GM18909 (cell line): ENCODE data around the gene ATP13A2.

Experiments
- ATAC-seq: cut with Tn5 transposase; IDR thresholded peaks from one replicate; pipeline ENCODE4 v1.9.1; 2021; ENCODE audit warnings: mild to moderate bottlenecking; ENCODE audit not compliant: unreplicated experiment, poor library complexity

ATP13A2 gene

DNA sequence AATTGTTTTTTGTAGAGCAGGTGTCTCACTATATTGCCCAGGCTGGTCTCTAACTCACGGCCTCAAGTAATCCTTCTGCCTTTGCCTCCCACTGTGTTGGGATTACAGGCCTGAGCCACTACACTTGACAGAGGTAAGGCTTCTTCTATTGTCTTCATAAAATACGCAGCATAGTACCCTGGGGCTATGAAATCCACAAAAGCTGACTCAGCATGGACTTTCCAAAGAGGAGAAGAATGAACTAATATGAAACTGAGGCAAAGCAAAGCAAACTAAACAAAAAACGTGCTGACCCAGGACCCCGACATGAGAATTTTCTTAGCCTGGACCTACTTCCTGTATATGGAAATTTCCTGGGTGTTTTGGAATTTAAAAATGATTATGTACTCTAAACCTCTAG lies 18.5 kb upstream of the ATP13A2 start:
- no peak for ATAC-seq

DNA sequence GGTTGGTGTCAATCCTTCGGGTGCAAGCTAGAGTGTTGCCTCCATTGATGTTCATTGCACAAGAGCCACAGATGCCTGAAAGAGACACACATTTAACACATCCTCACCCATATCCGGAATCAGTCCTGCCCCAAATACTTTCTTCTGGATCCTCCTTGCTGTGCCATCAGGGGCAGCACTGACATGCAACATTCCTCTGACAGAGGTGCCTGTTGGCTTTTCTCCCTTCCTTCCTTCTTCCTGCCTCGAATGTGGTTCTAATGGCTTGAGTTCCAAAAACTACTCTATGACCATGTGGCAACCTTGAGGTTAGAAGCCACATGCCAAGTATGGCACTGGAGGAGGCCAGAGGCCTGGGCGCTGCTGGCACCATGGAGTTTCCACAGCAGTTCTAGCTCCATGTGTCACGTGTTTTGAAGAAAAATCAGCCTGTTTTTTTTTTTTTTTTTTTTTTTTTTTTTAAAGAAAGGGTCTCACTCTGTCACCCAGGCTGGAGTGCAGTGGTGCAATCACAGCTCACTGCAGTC lies 17.0 kb upstream of the ATP13A2 start:
- ATAC-seq = no peak

DNA sequence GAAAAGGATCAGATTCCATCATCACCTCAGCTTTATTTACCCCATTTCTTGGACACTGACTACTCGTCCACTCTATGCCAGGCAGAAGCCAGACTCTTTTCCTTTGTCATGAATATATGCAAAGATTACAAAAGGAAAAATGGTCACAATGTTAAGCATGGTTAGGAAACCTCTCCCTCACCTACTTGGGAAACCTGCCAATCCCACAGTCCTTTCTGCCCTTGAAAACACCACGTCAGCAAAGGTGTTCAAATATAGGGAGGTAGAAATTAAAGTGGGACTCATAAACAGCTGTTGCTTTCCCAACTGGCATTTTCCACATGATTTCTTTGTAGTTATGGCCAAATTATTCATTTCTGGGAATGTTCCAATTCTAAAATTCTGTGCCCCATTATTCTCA lies 16.2 kb upstream of the ATP13A2 start:
- no peak for ATAC-seq

DNA sequence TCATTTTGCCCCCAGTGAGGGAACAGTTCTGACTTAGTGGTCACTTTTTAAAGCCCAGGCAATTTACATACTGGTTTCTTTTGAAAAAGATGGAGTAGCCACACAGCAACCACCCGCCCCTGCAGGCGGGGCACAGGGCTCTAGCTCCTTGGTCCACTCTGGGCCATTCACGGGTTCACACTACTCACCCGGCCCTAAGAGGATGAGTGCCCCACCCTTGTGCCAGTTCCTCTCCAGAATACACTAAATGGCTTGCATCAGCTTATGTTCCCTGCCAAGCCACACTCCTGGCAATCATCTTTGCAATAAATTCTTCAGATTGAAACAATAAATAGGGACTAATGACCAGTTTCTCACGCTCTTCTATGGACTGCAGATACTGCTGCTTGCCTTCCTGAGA lies 15.7 kb upstream of the ATP13A2 start:
- ATAC-seq = no peak

DNA sequence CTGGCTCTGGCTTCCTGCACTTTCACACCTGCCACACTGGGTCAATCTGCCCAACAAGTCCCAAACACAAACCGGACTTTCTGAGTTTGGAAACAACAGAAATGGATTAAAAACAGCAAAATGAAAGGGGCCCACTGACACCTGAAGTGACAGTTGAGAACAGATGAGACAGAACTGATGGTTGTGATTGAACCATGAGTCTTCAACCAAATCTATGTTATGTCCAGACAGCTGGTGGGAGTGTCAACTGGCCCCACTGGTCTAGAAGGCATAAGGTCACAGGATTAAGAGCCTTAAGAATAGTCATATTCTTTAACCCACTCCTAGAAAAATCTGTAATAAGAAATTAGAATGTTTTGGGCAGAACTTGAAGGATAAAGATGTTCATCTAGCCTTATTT lies 13.0 kb upstream of the ATP13A2 start:
- ATAC-seq = no peak

DNA sequence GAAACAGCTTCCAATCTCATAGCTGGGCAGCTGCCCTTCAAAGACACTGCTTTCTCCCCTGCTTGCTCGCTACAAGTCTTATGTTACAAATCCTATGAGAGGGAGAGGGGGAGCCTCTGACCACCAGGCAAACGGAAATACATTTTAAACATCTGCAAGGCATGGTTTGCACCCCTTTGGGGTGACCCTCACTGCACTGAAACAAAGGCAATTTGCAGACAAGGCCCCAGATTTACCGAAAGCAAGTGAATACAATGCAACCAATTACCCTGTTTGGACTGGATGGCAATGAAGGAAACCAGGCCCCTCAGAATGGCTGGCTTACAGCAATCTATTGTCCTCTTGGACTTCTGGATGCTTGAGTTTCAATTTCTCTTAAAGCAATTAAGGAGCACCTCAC lies 11.8 kb upstream of the ATP13A2 start:
- ATAC-seq = no peak

DNA sequence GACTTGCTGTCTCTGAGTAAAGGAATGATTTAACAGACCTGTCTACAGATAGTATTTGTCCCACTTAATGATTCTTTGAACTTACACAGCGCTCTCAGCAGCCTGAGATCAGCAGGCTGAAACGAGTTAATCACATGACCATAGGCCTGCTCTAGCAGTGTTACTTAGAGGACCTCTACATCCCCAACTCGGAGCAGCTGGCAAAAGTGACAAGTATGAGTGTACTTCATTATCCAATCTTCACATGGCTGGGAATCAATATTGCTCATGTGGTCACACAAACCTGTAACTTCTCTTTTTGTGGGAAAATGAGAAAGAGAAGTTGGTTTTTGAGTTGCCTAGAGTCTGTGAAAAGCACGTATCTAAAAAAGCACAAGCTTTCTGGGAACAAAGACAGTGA lies 11.4 kb upstream of the ATP13A2 start:
- no peak for ATAC-seq

DNA sequence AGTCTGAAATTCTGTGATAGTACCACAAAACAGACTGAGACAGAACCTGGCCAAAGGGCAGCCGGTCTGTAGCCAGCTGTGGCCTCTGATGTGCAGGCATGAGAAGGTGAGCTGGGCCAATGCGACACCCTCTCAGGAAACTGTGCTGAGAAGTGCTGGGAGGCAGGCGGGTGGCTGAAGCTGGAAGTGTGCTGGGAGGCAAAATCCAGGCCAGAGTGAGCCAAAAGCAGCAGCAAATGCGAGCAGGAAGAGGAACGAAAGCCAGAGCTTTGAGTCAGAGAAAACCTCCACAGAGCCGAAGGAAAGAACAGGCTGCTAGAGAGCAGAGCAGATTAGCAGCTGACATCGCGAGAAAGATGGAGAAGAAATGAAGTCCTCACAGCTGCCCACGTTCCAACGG lies 10.2 kb upstream of the ATP13A2 start:
- ATAC-seq = no peak

DNA sequence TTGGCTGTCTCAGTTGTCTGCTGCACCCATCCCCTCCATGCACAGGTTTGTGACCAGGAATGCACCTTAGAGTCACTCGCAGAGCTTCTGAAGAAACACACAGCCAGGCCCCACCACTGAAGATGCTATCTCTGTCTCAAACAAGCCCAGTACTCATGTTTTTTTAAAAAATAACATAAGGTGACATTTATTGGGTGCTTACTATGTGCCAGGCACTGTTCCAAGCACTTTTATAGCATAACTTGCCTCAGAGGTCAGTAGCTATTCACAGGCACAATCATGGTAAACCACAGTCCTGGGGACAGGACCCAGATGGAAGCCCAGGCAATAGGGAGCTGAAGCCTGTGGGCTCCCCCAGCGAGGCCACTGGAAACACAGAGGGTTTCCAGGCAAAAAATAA lies 8.8 kb upstream of the ATP13A2 start:
- no peak for ATAC-seq

DNA sequence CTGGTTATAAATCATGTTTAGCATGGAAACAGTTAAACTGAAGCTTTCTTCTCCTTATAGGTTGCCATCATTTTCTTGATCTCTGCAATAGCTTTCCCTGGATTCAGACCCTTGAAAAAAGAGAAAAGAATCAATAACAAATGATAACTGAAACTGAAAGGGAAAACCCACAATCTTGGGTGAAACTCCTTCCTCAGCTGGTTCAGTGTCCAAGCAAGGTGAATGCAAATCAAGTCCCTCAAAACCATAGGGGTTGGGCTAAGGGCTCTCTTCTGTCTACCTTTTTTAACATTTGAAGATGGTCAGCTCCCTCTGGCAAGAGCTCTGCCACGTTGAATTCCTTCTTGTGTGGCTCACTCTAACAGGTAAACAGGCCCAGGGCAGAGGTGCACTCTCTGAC lies 7.1 kb upstream of the ATP13A2 start:
- ATAC-seq = no peak

DNA sequence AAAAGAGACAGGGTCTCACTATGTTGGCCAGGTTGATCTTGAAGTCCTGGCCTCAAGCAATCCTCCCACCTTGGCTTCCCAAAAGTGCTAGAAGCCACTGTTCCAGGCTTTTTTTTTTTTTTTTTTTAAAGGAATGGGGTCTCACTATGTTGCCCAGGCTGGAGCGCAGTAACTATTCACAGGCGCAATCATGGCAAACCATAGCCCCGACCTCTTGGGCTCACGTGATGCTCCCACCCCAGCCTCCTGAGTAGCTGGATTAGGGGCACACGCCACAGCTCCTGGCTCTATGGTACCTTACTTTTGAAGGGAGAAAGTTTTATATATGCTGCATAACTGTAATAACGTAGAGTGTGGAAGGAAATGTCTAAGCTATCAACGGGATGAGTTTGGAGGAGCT lies 5.7 kb upstream of the ATP13A2 start:
- no peak for ATAC-seq

DNA sequence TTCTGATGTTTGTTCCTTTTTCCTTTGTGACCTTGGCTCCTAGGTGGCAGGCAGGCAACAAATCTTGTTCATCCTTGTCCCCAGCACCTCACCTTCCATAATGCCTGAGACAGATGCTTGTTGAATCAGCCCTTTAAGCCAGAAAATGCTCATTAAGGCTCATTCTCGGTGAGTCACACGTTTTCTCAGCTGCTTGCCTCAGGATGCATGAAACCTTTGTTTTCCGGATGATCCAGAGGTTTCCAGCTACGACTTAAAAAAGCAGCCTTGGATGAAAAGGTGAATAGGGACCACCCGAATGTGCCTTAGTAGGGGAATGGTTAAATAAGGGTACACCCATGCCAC lies 4.6 kb upstream of the ATP13A2 start:
- no peak for ATAC-seq

DNA sequence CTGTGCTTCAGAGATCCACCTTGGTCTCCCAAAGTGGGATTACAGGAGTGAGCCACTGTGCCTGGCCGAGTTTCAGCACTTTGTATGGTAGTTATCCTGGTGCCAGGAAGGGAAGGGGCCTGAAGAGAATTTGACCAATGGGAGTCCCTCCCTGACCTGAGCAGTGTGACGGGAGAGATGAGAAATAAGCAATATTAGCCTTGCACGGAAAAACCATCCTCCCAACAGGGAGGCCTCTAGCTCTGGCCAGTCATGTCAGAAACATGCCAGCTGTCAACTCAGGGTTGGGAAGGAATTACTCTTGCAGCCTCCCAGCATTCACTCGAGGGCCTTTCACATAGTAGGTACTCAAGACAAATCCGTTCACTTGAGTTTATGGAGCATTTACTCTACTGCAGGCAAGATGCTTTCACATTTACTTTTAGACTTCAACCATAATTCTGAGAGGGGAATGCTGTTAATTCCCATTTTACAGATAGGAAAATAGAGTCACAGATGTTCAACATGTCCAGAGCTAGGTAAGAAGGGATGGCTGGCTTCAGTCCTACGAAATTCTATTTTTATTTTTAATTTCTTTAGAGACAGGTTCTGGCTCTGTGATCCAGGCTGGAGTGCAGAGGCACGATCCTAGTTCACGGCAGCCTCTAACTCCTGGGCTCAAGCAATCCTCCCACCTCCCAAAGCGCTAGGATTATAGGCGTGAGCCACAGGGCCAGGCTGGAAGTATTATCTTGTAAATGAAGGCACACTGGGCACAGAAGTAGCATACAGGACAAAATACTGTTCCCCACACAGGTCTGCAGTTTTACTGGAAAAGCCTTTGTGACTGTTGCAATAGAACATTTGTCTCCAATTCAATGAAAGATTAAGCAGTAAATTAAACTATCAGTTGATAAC lies 3.2 kb upstream of the ATP13A2 start:
- ATAC-seq = no peak

DNA sequence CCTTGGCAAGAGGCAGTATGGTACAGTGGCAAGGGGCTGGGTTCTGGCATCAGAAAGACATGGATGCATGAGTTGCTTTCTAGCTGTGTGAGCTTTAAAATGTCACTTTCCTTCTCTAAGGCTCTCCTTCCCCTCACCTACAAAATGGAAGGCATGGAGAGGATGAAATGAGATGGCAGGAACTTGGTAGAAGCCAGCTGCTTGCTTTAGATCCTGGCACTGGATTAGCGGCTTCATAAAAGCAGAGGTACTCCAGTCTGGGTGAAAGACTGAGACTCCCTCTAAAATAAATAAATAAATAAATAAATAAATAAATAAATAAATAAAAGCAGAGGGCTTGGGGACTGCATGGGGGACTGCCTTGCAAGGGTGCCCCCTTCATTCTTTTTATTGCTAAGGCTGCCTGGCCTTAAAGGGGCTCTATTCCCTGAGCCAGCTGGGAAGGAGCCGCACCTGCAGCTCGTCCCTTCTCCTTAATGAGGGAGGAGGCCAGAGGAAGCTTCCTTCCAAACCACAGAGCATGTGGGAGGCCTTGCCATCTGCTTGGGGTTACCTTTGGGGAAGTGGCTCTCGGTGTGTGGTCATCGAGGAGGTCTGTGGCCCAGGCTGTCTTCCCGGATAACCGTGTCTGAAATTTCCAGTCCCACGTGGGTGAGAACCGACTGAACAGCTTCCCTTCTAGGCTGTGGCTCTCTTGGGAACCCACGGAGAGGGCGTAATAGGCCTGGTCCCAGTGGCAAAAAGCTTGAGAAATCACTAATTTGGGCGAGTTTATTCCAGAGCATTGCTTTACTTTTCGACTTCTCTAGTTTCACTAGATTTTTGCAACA lies 2.0 kb upstream of the ATP13A2 start:
- no peak for ATAC-seq

DNA sequence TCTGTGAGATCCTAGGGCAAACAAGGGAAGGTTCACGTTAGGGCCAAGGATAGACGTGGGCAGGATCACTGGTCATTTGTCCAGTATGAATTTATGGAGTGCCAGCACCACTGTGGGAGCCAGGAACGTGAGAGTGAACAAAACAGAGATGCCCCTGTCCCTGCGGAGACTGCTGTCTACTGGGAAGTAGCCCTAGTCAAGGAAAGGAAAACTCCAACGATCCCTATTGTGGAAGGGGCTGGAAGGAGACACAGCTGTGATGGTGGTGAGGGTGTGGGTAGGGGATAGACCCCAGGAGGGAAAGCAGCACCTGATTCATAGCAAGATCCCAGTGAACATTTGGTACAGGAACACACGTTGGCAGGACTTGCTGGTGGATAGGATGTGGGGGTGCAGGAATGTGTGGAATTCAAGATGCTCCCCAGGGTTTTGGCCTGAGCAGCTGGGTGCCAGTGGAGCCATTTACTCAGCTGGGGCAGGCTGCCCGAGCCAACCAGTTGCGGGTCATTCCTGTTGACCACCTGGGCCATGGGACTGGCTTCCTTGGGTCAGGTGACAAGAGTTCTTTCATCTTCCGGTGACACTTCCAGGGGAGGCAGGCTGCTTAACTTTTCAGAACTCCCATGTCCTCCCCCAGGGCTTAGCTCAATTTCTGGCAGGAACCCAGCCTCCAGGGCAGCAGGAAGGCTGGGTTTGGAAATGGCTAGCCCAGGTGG lies 1.2 kb upstream of the ATP13A2 start:
- no peak for ATAC-seq

DNA sequence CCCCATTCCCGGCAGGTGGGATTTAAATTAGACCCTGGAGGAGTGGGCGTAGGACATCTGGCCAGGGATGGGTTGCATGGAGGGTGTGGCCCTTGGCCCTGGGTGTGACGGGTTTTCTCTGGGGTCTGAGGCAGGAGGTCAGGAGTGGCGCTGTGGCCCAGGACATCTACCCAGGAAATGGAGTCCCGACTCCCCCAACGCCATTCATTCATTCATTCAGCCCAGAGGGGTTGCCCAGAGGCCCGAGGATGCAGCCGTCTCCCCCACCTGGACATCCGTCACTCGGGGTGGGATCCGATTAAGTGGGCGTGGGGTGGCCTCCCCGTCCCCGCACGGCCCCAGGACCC lies 663 bp downstream of the ATP13A2 start:
- peak; percentile 2 for ATAC-seq

DNA sequence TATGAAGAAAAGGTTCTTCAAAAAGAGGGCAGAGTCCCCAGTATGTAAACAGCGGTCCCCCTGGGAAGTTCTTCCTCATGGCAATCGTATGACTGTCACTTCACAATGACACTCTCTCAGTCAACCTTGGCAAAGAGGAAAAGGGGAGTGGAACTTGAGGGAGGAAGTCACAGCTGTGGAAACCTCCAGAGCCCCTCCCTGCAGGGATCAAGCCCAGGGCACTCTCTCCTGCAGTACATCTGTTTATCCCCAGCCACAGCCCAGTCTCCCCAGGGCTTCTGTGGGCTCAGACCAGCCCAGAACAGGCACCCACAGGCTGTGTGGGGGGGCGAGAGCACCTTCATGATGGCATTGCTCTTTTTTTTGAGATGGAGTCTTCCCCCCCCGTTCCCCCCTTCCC lies 2.0 kb downstream of the ATP13A2 start:
- ATAC-seq = no peak

DNA sequence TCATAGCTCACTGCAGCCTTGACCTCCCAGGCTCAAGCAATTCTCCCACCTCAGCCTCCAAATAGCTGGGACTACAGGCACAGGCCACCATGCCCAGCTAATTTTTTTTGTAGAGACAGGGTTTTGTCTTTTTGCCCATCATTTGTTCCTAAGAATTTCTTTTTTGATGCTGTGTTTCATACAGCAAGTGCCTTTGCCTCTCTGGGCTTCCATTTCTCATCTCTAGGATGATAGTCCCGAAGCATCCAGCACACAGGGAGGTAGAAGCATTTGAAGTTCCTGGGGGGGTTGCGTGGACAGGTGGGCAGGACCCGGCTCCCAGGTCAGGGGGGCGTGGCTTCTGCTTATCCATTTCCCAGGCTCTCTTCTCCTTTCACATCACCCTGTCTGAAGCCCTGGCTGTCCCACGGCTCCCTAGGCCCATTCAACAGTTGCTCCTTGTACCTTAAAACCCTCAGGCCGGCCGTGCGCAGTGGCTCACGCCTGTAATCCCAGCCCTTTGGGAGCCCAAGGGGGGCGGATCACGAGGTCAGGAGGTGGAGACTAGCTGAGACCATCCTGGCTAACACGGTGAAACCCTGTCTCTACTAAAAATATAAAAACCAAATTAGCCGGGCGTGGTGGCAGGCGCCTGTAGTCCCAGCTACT lies 3.4 kb downstream of the ATP13A2 start:
- ATAC-seq = no peak

DNA sequence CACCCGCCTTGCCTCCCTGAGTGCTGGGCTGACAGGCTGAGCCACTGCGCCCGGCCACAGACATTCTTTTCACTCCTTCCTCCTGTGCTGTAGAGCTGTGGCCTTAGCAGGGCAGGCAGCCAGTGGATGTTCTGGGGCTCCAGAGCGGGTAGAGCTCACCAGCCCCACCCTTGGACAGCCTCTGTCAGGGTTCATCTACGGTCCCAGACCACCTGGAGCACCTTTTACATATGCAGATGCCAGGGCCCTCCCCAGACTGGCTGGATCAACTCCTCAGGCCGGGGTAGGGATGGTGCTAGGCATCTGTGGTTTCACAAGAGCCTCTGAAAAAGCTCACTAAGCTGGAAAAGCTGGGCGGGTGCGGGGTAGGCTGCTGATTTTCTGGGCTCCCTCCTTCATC lies 4.6 kb downstream of the ATP13A2 start:
- ATAC-seq = no peak

DNA sequence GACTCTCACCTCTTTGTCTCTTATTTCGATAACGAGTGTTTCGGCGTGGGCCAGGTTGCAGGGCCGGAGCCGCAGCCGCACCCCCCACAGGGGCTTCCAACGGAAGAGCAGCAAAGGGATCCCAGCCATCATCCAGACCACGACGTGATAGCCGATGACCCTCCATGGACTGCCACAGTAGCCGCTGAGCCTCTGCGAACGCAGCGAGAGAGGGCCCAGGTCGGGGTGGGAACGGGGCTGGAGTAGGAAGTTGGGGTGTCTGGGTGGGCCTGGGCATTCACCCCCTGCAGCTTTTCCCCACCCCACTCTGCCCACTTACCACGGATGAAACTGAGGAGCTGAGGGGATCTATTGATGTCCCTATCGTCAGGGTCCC lies 6.4 kb downstream of the ATP13A2 start:
- ATAC-seq = no peak
